ENCODE data around the gene RHOD. TPM values are rescaled to one million over a fixed set of nuclear protein-coding genes. Genes with fewer than 3 reads are reported as not detected.

RHOD gene
- total RNA-seq, 1 experiment from 2014 or later = 24.7 TPM

DNA sequence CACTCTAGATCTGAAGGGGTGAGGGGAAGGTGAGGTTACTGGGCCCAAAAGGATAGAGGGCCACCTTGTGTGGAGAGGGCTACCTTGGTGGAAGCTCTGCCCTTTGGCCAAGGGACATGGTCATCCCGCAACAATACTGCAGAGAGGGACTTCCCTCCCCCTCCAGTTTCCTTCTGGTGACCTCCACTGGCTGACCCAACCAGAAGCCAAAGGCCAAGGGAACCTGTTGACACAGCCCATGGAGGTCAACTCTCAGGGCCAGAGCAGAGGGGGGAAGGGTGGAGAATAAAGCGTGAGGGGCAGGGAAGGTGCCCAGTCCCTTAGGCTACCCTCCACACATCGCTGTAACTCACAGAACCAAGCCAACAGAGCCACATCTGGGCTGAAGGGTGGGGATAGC, 15.0 kb upstream of the RHOD start:
- no peaks in the 10 kb centered on the region for H3K9me3 Mint-ChIP-seq (ENCODE audit: low read depth, unreplicated experiment)
- no peaks in the 10 kb centered on the region for H3K4me1 Mint-ChIP-seq (ENCODE audit: low read depth, unreplicated experiment)
- peaks cover 9% of the 10 kb centered on the region for H3K27me3 Mint-ChIP-seq (ENCODE audit: unreplicated experiment)
- H3K27ac Mint-ChIP-seq (ENCODE audit: unreplicated experiment) = no peak overlapping the region
- TF ChIP-seq, protein P1, sequence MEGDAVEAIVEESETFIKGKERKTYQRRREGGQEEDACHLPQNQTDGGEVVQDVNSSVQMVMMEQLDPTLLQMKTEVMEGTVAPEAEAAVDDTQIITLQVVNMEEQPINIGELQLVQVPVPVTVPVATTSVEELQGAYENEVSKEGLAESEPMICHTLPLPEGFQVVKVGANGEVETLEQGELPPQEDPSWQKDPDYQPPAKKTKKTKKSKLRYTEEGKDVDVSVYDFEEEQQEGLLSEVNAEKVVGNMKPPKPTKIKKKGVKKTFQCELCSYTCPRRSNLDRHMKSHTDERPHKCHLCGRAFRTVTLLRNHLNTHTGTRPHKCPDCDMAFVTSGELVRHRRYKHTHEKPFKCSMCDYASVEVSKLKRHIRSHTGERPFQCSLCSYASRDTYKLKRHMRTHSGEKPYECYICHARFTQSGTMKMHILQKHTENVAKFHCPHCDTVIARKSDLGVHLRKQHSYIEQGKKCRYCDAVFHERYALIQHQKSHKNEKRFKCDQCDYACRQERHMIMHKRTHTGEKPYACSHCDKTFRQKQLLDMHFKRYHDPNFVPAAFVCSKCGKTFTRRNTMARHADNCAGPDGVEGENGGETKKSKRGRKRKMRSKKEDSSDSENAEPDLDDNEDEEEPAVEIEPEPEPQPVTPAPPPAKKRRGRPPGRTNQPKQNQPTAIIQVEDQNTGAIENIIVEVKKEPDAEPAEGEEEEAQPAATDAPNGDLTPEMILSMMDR (IDR thresholded peaks at IDR 0.05; ENCODE audit: unreplicated experiment) = no peak
- CTCF ChIA-PET = no interaction called here
- H3K4me3 Mint-ChIP-seq (ENCODE audit: low read depth, unreplicated experiment) = no peak overlapping the region
- H3K36me3 Mint-ChIP-seq (ENCODE audit: insufficient read depth, unreplicated experiment) = no peaks in the 10 kb centered on the region
- DNase-seq = no peak
- BruUV-seq (replicated peaks) = no TSS peak
- intact Hi-C loops (cut with micrococcal nuclease; ENCODE audit: unreplicated experiment) = no loop called here

DNA sequence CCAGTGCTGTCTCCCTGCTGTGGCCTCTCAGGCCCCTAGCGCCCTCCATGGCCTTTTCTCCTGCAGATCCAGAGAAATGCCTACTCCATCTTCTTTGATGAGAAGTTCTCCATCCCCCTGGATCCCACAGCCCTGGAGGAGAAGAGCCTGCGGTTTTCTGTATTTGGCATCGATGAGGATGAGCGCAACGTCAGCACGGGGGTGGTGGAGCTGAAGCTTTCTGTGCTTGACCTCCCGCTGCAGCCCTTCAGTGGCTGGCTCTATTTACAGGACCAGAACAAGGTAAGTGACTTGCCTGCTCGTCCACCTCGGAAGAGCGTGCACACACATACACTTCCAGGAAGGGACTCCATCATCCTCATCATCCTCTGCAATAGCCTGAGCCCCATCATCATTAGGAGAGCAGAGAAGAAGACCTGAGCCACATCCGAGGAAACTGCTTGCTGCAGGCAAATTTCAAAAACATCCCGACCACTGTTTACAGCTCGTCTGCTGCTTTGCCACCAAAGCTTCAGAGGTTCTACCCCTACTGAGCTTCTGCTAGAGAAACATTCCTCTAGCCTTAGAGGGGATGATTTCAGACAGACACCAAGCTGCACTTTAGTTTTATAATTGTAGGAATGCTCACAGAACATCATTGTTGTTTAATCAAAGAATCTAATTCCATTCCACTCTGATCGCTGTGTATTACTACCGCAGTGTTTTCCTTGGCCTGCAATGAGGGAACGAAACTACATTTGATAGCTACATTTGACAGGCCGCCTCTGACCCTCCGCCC, 12.9 kb upstream of the RHOD start:
- no peak for DNase-seq
- H3K4me3 Mint-ChIP-seq (ENCODE audit: low read depth, unreplicated experiment) = no peak overlapping the region
- no peaks in the 10 kb centered on the region for H3K4me1 Mint-ChIP-seq (ENCODE audit: low read depth, unreplicated experiment)
- intact Hi-C loops (cut with micrococcal nuclease; ENCODE audit: unreplicated experiment) = no loop called here
- no peaks in the 10 kb centered on the region for H3K9me3 Mint-ChIP-seq (ENCODE audit: low read depth, unreplicated experiment)
- H3K27me3 Mint-ChIP-seq (ENCODE audit: unreplicated experiment) = peaks cover 9% of the 10 kb centered on the region
- CTCF ChIA-PET = no interaction called here
- H3K27ac Mint-ChIP-seq (ENCODE audit: unreplicated experiment) = no peak overlapping the region
- H3K36me3 Mint-ChIP-seq (ENCODE audit: insufficient read depth, unreplicated experiment) = no peaks in the 10 kb centered on the region
- TF ChIP-seq, protein P1 (IDR thresholded peaks at IDR 0.05; ENCODE audit: unreplicated experiment) = no peak
- BruUV-seq (replicated peaks) = no TSS peak

- Mint-ChIP-seq H3K36me3 (ENCODE audit: insufficient read depth, unreplicated experiment) (peaks cover under 1% of the 10 kb centered on the region), H3K4me1 (ENCODE audit: low read depth, unreplicated experiment) (no peaks in the 10 kb centered on the region), H3K9me3 (ENCODE audit: low read depth, unreplicated experiment) (no peaks in the 10 kb centered on the region), H3K4me3 (ENCODE audit: low read depth, unreplicated experiment) (no peak overlapping the region), H3K27ac (ENCODE audit: unreplicated experiment) (no peak overlapping the region), H3K27me3 (ENCODE audit: unreplicated experiment) (peaks cover 9% of the 10 kb centered on the region)
- CTCF ChIA-PET = no interaction called here
- BruUV-seq (replicated peaks) = no TSS peak
- intact Hi-C loops (cut with micrococcal nuclease; ENCODE audit: unreplicated experiment) = no loop called here
- DNase-seq = no peak
- TF ChIP-seq, protein P1 (IDR thresholded peaks at IDR 0.05; ENCODE audit: unreplicated experiment) = no peak
Measured at GRCh38 chr11:67044496-67044895, 12.2 kb upstream of the RHOD start.

DNA sequence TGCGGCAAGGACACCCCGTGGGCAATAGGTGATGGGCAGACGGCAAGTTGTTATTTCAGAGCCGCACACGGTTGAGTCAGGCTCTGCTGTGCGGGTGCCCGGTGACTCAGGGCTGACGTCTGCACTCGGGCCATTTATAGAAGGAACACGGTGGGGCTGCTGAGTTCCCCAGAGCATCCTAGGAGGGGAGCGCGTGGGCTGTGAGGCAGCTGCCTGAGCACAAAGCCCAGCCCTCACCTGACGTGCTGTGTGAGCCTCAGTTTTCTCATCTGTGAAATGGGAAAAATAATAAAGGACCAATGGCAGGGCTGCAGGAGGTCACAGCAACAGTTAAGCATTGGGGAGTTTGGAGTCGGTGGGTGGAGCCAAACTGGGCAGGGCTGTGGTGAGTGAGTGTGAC, 11.3 kb upstream of the RHOD start:
- no TSS peak for BruUV-seq (replicated peaks)
- intact Hi-C loops (cut with micrococcal nuclease; ENCODE audit: unreplicated experiment) = no loop called here
- H3K4me1 Mint-ChIP-seq (ENCODE audit: low read depth, unreplicated experiment) = no peaks in the 10 kb centered on the region
- DNase-seq = no peak
- TF ChIP-seq, protein P1 (IDR thresholded peaks at IDR 0.05; ENCODE audit: unreplicated experiment) = no peak
- H3K36me3 Mint-ChIP-seq (ENCODE audit: insufficient read depth, unreplicated experiment) = peaks cover 5% of the 10 kb centered on the region
- H3K27ac Mint-ChIP-seq (ENCODE audit: unreplicated experiment) = no peak overlapping the region
- H3K4me3 Mint-ChIP-seq (ENCODE audit: low read depth, unreplicated experiment) = no peak overlapping the region
- no peaks in the 10 kb centered on the region for H3K9me3 Mint-ChIP-seq (ENCODE audit: low read depth, unreplicated experiment)
- CTCF ChIA-PET = no interaction called here
- H3K27me3 Mint-ChIP-seq (ENCODE audit: unreplicated experiment) = peaks cover 9% of the 10 kb centered on the region

Data from Calu3 (cell line).